Keratinocyte (primary cell): Measurements from ENCODE around the gene ADSL. TPM values are rescaled to one million over a fixed set of nuclear protein-coding genes. Genes with fewer than 3 reads are reported as not detected.
"Not testable (repeated sequence)": the region's sequence is repeated elsewhere in the genome, so short reads cannot be mapped to it uniquely, and the experiment has no call there.

ENCODE experiments used
- DNase-seq: peaks from one replicate; pipeline ENCODE4 v3.0.0-alpha.2; 2011; ENCODE audit warnings: low read depth, missing footprints, low spot score
- FAIRE-seq: peaks from 2 replicates; lab custom pipeline; 2011; peaks lifted over from hg19 to GRCh38; lab: Jason Lieb, UNC
- H2AFZ ChIP-seq: 2 replicates; pipeline ENCODE4 v1.6.0; 2012; ENCODE audit warnings: low read length, control low read depth, inconsistent platforms; ENCODE audit not compliant: control insufficient read depth
- H3K27ac ChIP-seq: 2 replicates; pipeline ENCODE4 v1.5.1; 2011; ENCODE audit warnings: low read length; ENCODE audit not compliant: control insufficient read depth, insufficient read depth
- H3K27me3 ChIP-seq: 3 replicates; pipeline ENCODE4 v1.6.0; 2011; ENCODE audit warnings: low read length; ENCODE audit not compliant: control insufficient read depth, insufficient read depth; ENCODE audit errors: extremely low read depth
- H3K36me3 ChIP-seq, 2 experiments: 2 replicates in 1 of 2; 3 replicates in 1 of 2; pipeline ENCODE4 v1.5.1; 2011; ENCODE audit warnings: low read length in 2 of 2, mild to moderate bottlenecking in 1 of 2; ENCODE audit not compliant: control insufficient read depth in 2 of 2, insufficient read depth in 2 of 2; ENCODE audit errors: extremely low read depth in 1 of 2
- H3K4me1 ChIP-seq: 3 replicates; pipeline ENCODE4 v1.5.1; 2011; ENCODE audit warnings: low read length; ENCODE audit not compliant: control insufficient read depth, insufficient read depth; ENCODE audit errors: extremely low read depth
- H3K4me2 ChIP-seq: 3 replicates; pipeline ENCODE4 v1.6.0; 2011; ENCODE audit warnings: low read depth, low read length; ENCODE audit not compliant: control insufficient read depth, insufficient read depth; ENCODE audit errors: extremely low read depth
- H3K4me3 ChIP-seq, 3 experiments: fragments of 200-600 bp in 1 of 3; sonication (generic) in 1 of 3; 2 replicates in 2 of 3; 3 replicates in 1 of 3; pipeline ENCODE4 v1.5.1; 2011 to 2016; ENCODE audit warnings: low read length in 3 of 3, mild to moderate bottlenecking in 3 of 3, control low read depth in 2 of 3, inconsistent platforms in 1 of 3, low read depth in 1 of 3, mixed read lengths in 1 of 3, mixed run types in 1 of 3, moderate library complexity in 1 of 3; ENCODE audit not compliant: control insufficient read depth in 2 of 3, insufficient read depth in 2 of 3; ENCODE audit errors: extremely low read depth in 1 of 3
- H3K79me2 ChIP-seq: 2 replicates; pipeline ENCODE4 v1.6.0; 2012; ENCODE audit warnings: low read length; ENCODE audit not compliant: control insufficient read depth, insufficient read depth
- H3K9ac ChIP-seq: 3 replicates; pipeline ENCODE4 v1.6.0; 2011; ENCODE audit warnings: low read length; ENCODE audit not compliant: control insufficient read depth, insufficient read depth; ENCODE audit errors: extremely low read depth
- H3K9me1 ChIP-seq: 3 replicates; pipeline ENCODE4 v1.6.0; 2011; ENCODE audit warnings: low read length; ENCODE audit not compliant: control insufficient read depth, insufficient read depth; ENCODE audit errors: extremely low read depth
- H3K9me3 ChIP-seq: 2 replicates; pipeline ENCODE4 v1.5.1; 2012; ENCODE audit warnings: low read depth, low read length; ENCODE audit not compliant: control insufficient read depth
- H4K20me1 ChIP-seq: 3 replicates; pipeline ENCODE4 v1.6.0; 2011; ENCODE audit warnings: low read length; ENCODE audit not compliant: control insufficient read depth, insufficient read depth; ENCODE audit errors: extremely low read depth
- CTCF ChIP-seq, 3 experiments: IDR thresholded peaks in 1 of 3; conservative IDR thresholded peaks in 1 of 3; optimal IDR thresholded peaks in 1 of 3; 2 replicates in 2 of 3; 3 replicates in 1 of 3; pipeline versions ENCODE3 to v1.5.1; 2011; ENCODE audit warnings: low read length in 3 of 3, mild to moderate bottlenecking in 3 of 3, moderate library complexity in 2 of 3, control low read depth in 1 of 3, inconsistent platforms in 1 of 3; ENCODE audit not compliant: insufficient read depth in 2 of 3; ENCODE audit errors: extremely low read depth in 1 of 3
- EZH2 ChIP-seq: IDR thresholded peaks from one replicate; pipeline ENCODE4 v1.6.1; 2012; ENCODE audit warnings: inconsistent platforms, mild to moderate bottlenecking, low read length, moderate library complexity
- dilution Hi-C: fragments of 300-500 bp; cut with MboI; formaldehyde crosslinking; loops from one replicate; pipeline ENCODE4 v1.7.0; 2020; ENCODE audit warnings: low sequenced_read_pairs; ENCODE audit not compliant: extremely low pct_ligation_motif_present
- polyA plus RNA-seq, 5 experiments: library from polyadenylated mRNA; depleted of rRNA in 3 of 5; stranded (reverse) in 3 of 5; stranded (forward) in 1 of 5; unstranded in 1 of 5; fragments of >200 nt; gene quantifications; 1 replicate in 1 of 5; 2 replicates in 3 of 5; 3 replicates in 1 of 5; pipeline versions ENCODE4 v1.2.1 to v1.2.3, GENCODE V29; 2011 to 2012; ENCODE audit warnings: missing spikeins in 2 of 5, low read depth in 1 of 5, low replicate concordance in 1 of 5

Gene ADSL
- polyA plus RNA-seq, 1 donor (not counting 4 experiments of a cell fraction or from before 2014, with no cell fraction given), result 96.1 TPM

GRCh38 chr22:40310768-40311120 lies 35.6 kb upstream of the ADSL start:
- Histone ChIP-seq H3K79me2 (no peaks in the 10 kb centered on the region), H3K9me1 (no peaks in the 10 kb centered on the region), H3K4me1 (no peaks in the 10 kb centered on the region), H3K4me3 (no peak overlapping the region), H3K9ac (no peak overlapping the region), H3K9me3 (no peaks in the 10 kb centered on the region), H3K36me3 (peaks cover 12 to 19% of the 10 kb centered on the region in 2 experiments), H3K4me2 (no peak overlapping the region), H3K27me3 (no peaks in the 10 kb centered on the region), H4K20me1 (no peaks in the 10 kb centered on the region), H3K27ac (no peak overlapping the region), H2AFZ (no peak overlapping the region)
- dilution Hi-C loops, result no loop called here
- DNase-seq (no peak), FAIRE-seq (no peak)
- TF ChIP-seq EZH2 (no peak), CTCF (optimal IDR thresholded peaks at IDR 0.05 in 1 of 3, IDR thresholded peaks at IDR 0.05 in 1 of 3, conservative IDR thresholded peaks at IDR 0.05 in 1 of 3; ENCODE audit: extremely low read depth in 1 of 3, insufficient read depth in 2 of 3, low read length in 3 of 3) (no peak)

GRCh38 chr22:40311646-40312045 lies 34.7 kb upstream of the ADSL start:
- H3K9ac ChIP-seq, H3K9me3 ChIP-seq, dilution Hi-C loops, H3K79me2 ChIP-seq, H3K27me3 ChIP-seq, DNase-seq, H3K4me3 ChIP-seq, H3K4me2 ChIP-seq, H2AFZ ChIP-seq, H3K9me1 ChIP-seq, H4K20me1 ChIP-seq, H3K4me1 ChIP-seq, H3K27ac ChIP-seq, FAIRE-seq: not testable (repeated sequence)
- peaks cover 16 to 23% of the 10 kb centered on the region in 2 experiments for H3K36me3 ChIP-seq

GRCh38 chr22:40312050-40312449 lies 34.2 kb upstream of the ADSL start:
- H3K79me2 ChIP-seq, result no peaks in the 10 kb centered on the region
- TF ChIP-seq EZH2, result no peak
- TF ChIP-seq CTCF (optimal IDR thresholded peaks at IDR 0.05 in 1 of 3, IDR thresholded peaks at IDR 0.05 in 1 of 3, conservative IDR thresholded peaks at IDR 0.05 in 1 of 3; ENCODE audit: extremely low read depth in 1 of 3, insufficient read depth in 2 of 3, low read length in 3 of 3), result no peak
- no peaks in the 10 kb centered on the region for H3K9me3 ChIP-seq
- no peak overlapping the region for H3K4me2 ChIP-seq
- no peak overlapping the region for H2AFZ ChIP-seq
- H3K9ac ChIP-seq, result no peak overlapping the region
- H3K4me1 ChIP-seq, result no peaks in the 10 kb centered on the region
- no peaks in the 10 kb centered on the region for H3K27me3 ChIP-seq
- FAIRE-seq (no peak), DNase-seq (no peak)
- no peaks in the 10 kb centered on the region for H4K20me1 ChIP-seq
- H3K36me3 ChIP-seq, result peaks cover 16 to 23% of the 10 kb centered on the region in 2 experiments
- H3K4me3 ChIP-seq, result no peak overlapping the region
- dilution Hi-C loops, result no loop called here
- H3K27ac ChIP-seq, result no peak overlapping the region
- H3K9me1 ChIP-seq, result no peaks in the 10 kb centered on the region
